ENCODE measurements around the gene HNRNPA1L2. TPM values are rescaled to one million over a fixed set of nuclear protein-coding genes. Genes with fewer than 3 reads are reported as not detected.
"Not testable (repeated sequence)": the region's sequence is repeated elsewhere in the genome, so short reads cannot be mapped to it uniquely, and the experiment has no call there.

The HNRNPA1L2 gene
- total and polyA plus RNA-seq, 2 experiments from 2014 or later = 3.6 to 9.4 TPM

- H3K4me1 ChIP-seq (ENCODE audit: insufficient read depth); H3K4me3 ChIP-seq; ATAC-seq; H3K36me3 ChIP-seq (ENCODE audit: insufficient read depth); H3K27me3 ChIP-seq (ENCODE audit: insufficient read depth); H3K9me2 ChIP-seq (ENCODE audit: insufficient read depth); H3K4me3 Mint-ChIP-seq; H3K27ac ChIP-seq (ENCODE audit: low read depth); H2AFZ ChIP-seq; H3K4me1 Mint-ChIP-seq; H3K27me3 Mint-ChIP-seq (ENCODE audit: insufficient read depth, low read depth, poor library complexity); H3F3A ChIP-seq (replicated peaks; ENCODE audit: low read depth); H3K27ac Mint-ChIP-seq; H3K9me3 Mint-ChIP-seq; H3K4me2 ChIP-seq; H4K20me1 ChIP-seq (replicated peaks; ENCODE audit: insufficient read depth); H3K36me3 Mint-ChIP-seq (ENCODE audit: low read depth); H3K79me2 ChIP-seq (replicated peaks; ENCODE audit: insufficient read depth); DNase-seq (ENCODE audit: low spot score): not testable (repeated sequence)
These were observed 49.1 kb upstream of the HNRNPA1L2 start for GRCh38 chr13:52593175-52593574.

- H3K36me3 ChIP-seq (ENCODE audit: insufficient read depth); H3K4me3 Mint-ChIP-seq; DNase-seq (ENCODE audit: low spot score); H3K4me1 ChIP-seq (ENCODE audit: insufficient read depth); H3K27ac ChIP-seq (ENCODE audit: low read depth); H3K27me3 Mint-ChIP-seq (ENCODE audit: insufficient read depth, low read depth, poor library complexity); H3K27me3 ChIP-seq (ENCODE audit: insufficient read depth); H3K36me3 Mint-ChIP-seq (ENCODE audit: low read depth); H3K4me1 Mint-ChIP-seq; H3K4me3 ChIP-seq; H3K9me2 ChIP-seq (ENCODE audit: insufficient read depth); H3F3A ChIP-seq (replicated peaks; ENCODE audit: low read depth); ATAC-seq; H3K4me2 ChIP-seq; H2AFZ ChIP-seq; H3K27ac Mint-ChIP-seq; H3K9me3 Mint-ChIP-seq; H3K79me2 ChIP-seq (replicated peaks; ENCODE audit: insufficient read depth); H4K20me1 ChIP-seq (replicated peaks; ENCODE audit: insufficient read depth): not testable (repeated sequence)
These were observed 48.4 kb upstream of the HNRNPA1L2 start for GRCh38 chr13:52593812-52594211.

GRCh38 chr13:52594295-52594694 lies 47.9 kb upstream of the HNRNPA1L2 start:
- not testable (repeated sequence) for H4K20me1 ChIP-seq (replicated peaks; ENCODE audit: insufficient read depth); H2AFZ ChIP-seq; ATAC-seq; H3K27me3 ChIP-seq (ENCODE audit: insufficient read depth); H3K27ac ChIP-seq (ENCODE audit: low read depth); H3K4me3 Mint-ChIP-seq; DNase-seq (ENCODE audit: low spot score); H3K9me2 ChIP-seq (ENCODE audit: insufficient read depth); H3K4me3 ChIP-seq; H3K4me2 ChIP-seq; H3K27ac Mint-ChIP-seq; H3K36me3 ChIP-seq (ENCODE audit: insufficient read depth); H3F3A ChIP-seq (replicated peaks; ENCODE audit: low read depth); H3K9me3 Mint-ChIP-seq; H3K36me3 Mint-ChIP-seq (ENCODE audit: low read depth); H3K27me3 Mint-ChIP-seq (ENCODE audit: insufficient read depth, low read depth, poor library complexity); H3K79me2 ChIP-seq (replicated peaks; ENCODE audit: insufficient read depth); H3K4me1 ChIP-seq (ENCODE audit: insufficient read depth)
- H3K4me1 Mint-ChIP-seq = peaks cover 15% of the 10 kb centered on the region

GRCh38 chr13:52597676-52598075 lies 44.6 kb upstream of the HNRNPA1L2 start:
- Histone ChIP-seq H3K27me3 (ENCODE audit: insufficient read depth) (no peaks in the 10 kb centered on the region), H3K36me3 (ENCODE audit: insufficient read depth) (no peaks in the 10 kb centered on the region), H3F3A (replicated peaks; ENCODE audit: low read depth) (no peaks in the 10 kb centered on the region), H3K4me3 (no peak overlapping the region), H3K4me2 (no peak overlapping the region), H3K79me2 (replicated peaks; ENCODE audit: insufficient read depth) (no peaks in the 10 kb centered on the region), H3K9me2 (ENCODE audit: insufficient read depth) (no peaks in the 10 kb centered on the region), H3K4me1 (ENCODE audit: insufficient read depth) (peaks cover 14% of the 10 kb centered on the region), H3K27ac (ENCODE audit: low read depth) (no peak overlapping the region), H2AFZ (no peak overlapping the region), H4K20me1 (replicated peaks; ENCODE audit: insufficient read depth) (no peaks in the 10 kb centered on the region)
- peaks cover 6% of the 10 kb centered on the region for H3K27me3 Mint-ChIP-seq (ENCODE audit: insufficient read depth, low read depth, poor library complexity)
- H3K9me3 Mint-ChIP-seq = no peaks in the 10 kb centered on the region
- H3K27ac Mint-ChIP-seq = no peak overlapping the region
- DNase-seq (ENCODE audit: low spot score) (no peak), ATAC-seq (no peak)
- no peaks in the 10 kb centered on the region for H3K36me3 Mint-ChIP-seq (ENCODE audit: low read depth)
- peaks cover 21% of the 10 kb centered on the region for H3K4me1 Mint-ChIP-seq
- H3K4me3 Mint-ChIP-seq = no peak overlapping the region
- TF ChIP-seq JUNB (IDR thresholded peaks at IDR 0.05; ENCODE audit: unreplicated experiment) = no peak
- no peak for TF ChIP-seq STAT1 (IDR thresholded peaks at IDR 0.05; ENCODE audit: unreplicated experiment)

All from GM23338 (cell line).